ENCODE measurements around the gene DRG1. TPM values are rescaled to one million over a fixed set of nuclear protein-coding genes. Genes with fewer than 3 reads are reported as not detected.

Gene DRG1
- polyA plus RNA-seq, 3 donors = 24.7 to 81.3 (median 68.2) TPM

DNA sequence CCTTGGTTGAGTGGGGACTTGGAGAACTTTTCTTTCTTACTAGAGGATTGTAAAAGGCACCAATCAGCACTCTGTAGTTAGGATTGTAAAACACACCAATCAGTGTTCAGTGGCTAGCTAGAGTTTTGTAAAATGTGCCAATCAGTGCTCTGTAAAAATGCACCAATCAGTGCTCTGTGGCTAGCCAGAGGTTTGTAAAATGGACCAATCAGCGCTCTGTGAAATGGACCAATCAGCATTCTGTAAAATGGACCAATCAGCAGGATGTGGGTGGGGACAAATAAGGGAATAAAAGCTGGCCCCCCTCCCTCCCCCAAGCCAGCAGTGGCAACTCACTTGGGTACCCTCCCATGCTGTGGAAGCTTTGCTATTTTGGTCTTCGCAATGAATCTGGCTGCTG, 5.5 kb upstream of the DRG1 start:
- Histone ChIP-seq H3K4me3 (replicated peaks in 1 of 3; ENCODE audit: low read depth in 2 of 3, low read length in 3 of 3) (no peak overlapping the region), H4K20me1 (ENCODE audit: insufficient read depth, low read length) (no peaks in the 10 kb centered on the region), H3K27me3 (ENCODE audit: control insufficient read depth in 2 of 2, insufficient read depth in 2 of 2, low read length in 2 of 2) (no peaks in the 10 kb centered on the region), H2AFZ (ENCODE audit: insufficient read depth, low read depth, low read length, poor library complexity, severe bottlenecking) (no peak overlapping the region), H3K27ac (ENCODE audit: low read depth in 1 of 2, low read length in 2 of 2) (no peak overlapping the region), H3K36me3 (replicated peaks in 1 of 2; ENCODE audit: control insufficient read depth in 1 of 2, insufficient read depth in 2 of 2, low read length in 2 of 2) (no peaks in the 10 kb centered on the region), H3K4me1 (ENCODE audit: control insufficient read depth in 1 of 2, insufficient read depth in 2 of 2, low read length in 2 of 2) (peaks cover 5 to 6% of the 10 kb centered on the region in 2 donors), H3K9me3 (replicated peaks in 1 of 2; ENCODE audit: control insufficient read depth in 1 of 2, insufficient read depth in 1 of 2, low read length in 2 of 2) (no peaks in the 10 kb centered on the region), H3K9ac (ENCODE audit: insufficient read depth, low read length, poor library complexity, severe bottlenecking) (no peak overlapping the region), H3K4me2 (replicated peaks; ENCODE audit: extremely low read depth, low read length, poor library complexity, severe bottlenecking) (no peak overlapping the region), H3K79me2 (ENCODE audit: insufficient read depth, low read length) (no peaks in the 10 kb centered on the region)
- TF ChIP-seq, protein P1, sequence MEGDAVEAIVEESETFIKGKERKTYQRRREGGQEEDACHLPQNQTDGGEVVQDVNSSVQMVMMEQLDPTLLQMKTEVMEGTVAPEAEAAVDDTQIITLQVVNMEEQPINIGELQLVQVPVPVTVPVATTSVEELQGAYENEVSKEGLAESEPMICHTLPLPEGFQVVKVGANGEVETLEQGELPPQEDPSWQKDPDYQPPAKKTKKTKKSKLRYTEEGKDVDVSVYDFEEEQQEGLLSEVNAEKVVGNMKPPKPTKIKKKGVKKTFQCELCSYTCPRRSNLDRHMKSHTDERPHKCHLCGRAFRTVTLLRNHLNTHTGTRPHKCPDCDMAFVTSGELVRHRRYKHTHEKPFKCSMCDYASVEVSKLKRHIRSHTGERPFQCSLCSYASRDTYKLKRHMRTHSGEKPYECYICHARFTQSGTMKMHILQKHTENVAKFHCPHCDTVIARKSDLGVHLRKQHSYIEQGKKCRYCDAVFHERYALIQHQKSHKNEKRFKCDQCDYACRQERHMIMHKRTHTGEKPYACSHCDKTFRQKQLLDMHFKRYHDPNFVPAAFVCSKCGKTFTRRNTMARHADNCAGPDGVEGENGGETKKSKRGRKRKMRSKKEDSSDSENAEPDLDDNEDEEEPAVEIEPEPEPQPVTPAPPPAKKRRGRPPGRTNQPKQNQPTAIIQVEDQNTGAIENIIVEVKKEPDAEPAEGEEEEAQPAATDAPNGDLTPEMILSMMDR (IDR thresholded peaks at IDR 0.05) = no peak
- H3K4me1 Mint-ChIP-seq = peaks cover 4% of the 10 kb centered on the region
- no peak for DNase-seq
- peaks cover 0 to 15% (median 8%) of the 10 kb centered on the region in 7 donors for H3K9me3 Mint-ChIP-seq
- H3K27ac Mint-ChIP-seq = no peak overlapping the region
- H3K27me3 Mint-ChIP-seq (ENCODE audit: low read depth in 3 of 3) = peaks cover 2 to 7% (median 2%) of the 10 kb centered on the region in 3 donors
- WGBS (ENCODE audit: insufficient coverage) = no CpG with 5 or more reads among the region's 2 CpGs
- no peaks in the 10 kb centered on the region for H3K36me3 Mint-ChIP-seq
- intact Hi-C loops (cut with micrococcal nuclease) = no loop called here
- H3K4me3 Mint-ChIP-seq = no peak overlapping the region

DNA sequence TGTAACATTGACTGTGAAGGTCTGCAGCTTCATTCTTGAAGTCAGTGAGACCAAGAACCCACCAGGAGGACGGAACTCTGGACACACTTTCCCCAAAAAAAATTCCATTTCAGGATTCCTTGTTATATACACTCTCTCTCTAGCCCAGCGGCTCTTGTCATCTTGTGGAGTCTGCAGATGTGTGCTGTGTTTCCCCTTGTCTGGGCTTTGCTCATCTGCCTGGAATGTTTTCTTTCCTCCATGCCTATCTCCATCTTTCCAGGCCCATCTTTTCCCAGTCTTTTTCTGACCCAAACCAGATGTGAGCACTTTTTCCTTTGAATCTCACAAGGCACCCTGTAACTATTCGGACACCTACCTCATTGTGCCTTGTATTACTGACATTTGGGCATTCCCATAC, 5.1 kb upstream of the DRG1 start:
- intact Hi-C loops (cut with micrococcal nuclease) = no loop called here
- H2AFZ ChIP-seq (ENCODE audit: insufficient read depth, low read depth, low read length, poor library complexity, severe bottlenecking) = no peak overlapping the region
- no peaks in the 10 kb centered on the region for H3K9me3 ChIP-seq (replicated peaks in 1 of 2; ENCODE audit: control insufficient read depth in 1 of 2, insufficient read depth in 1 of 2, low read length in 2 of 2)
- H3K4me2 ChIP-seq (replicated peaks; ENCODE audit: extremely low read depth, low read length, poor library complexity, severe bottlenecking) = no peak overlapping the region
- no peak overlapping the region for H3K27ac Mint-ChIP-seq
- peaks cover 6% of the 10 kb centered on the region for H3K4me1 Mint-ChIP-seq
- peaks cover 7 to 10% of the 10 kb centered on the region in 2 donors for H3K4me1 ChIP-seq (ENCODE audit: control insufficient read depth in 1 of 2, insufficient read depth in 2 of 2, low read length in 2 of 2)
- no peak overlapping the region for H3K4me3 ChIP-seq (replicated peaks in 1 of 3; ENCODE audit: low read depth in 2 of 3, low read length in 3 of 3)
- no peaks in the 10 kb centered on the region for H4K20me1 ChIP-seq (ENCODE audit: insufficient read depth, low read length)
- H3K36me3 Mint-ChIP-seq = no peaks in the 10 kb centered on the region
- 100% methylated on average over 2 of the region's 3 CpGs for WGBS (ENCODE audit: insufficient coverage)
- no peak overlapping the region for H3K27ac ChIP-seq (ENCODE audit: low read depth in 1 of 2, low read length in 2 of 2)
- no peaks in the 10 kb centered on the region for H3K27me3 ChIP-seq (ENCODE audit: control insufficient read depth in 2 of 2, insufficient read depth in 2 of 2, low read length in 2 of 2)
- peaks cover 4% of the 10 kb centered on the region for H3K79me2 ChIP-seq (ENCODE audit: insufficient read depth, low read length)
- H3K36me3 ChIP-seq (replicated peaks in 1 of 2; ENCODE audit: control insufficient read depth in 1 of 2, insufficient read depth in 2 of 2, low read length in 2 of 2) = no peaks in the 10 kb centered on the region
- no peak for DNase-seq
- H3K9me3 Mint-ChIP-seq = peaks cover 0 to 15% (median 8%) of the 10 kb centered on the region in 7 donors
- no peak overlapping the region for H3K4me3 Mint-ChIP-seq
- TF ChIP-seq, protein P1 (IDR thresholded peaks at IDR 0.05) = no peak
- H3K9ac ChIP-seq (ENCODE audit: insufficient read depth, low read length, poor library complexity, severe bottlenecking) = no peak overlapping the region
- H3K27me3 Mint-ChIP-seq (ENCODE audit: low read depth in 3 of 3) = peaks cover 2 to 6% (median 2%) of the 10 kb centered on the region in 3 donors

All from CD14-positive monocyte (primary cell).